ENCODE data around the gene SIRT2. TPM values are rescaled to one million over a fixed set of nuclear protein-coding genes. Genes with fewer than 3 reads are reported as not detected.

The SIRT2 gene
- total RNA-seq, 1 experiment from 2014 or later, result 8.4 TPM

DNA sequence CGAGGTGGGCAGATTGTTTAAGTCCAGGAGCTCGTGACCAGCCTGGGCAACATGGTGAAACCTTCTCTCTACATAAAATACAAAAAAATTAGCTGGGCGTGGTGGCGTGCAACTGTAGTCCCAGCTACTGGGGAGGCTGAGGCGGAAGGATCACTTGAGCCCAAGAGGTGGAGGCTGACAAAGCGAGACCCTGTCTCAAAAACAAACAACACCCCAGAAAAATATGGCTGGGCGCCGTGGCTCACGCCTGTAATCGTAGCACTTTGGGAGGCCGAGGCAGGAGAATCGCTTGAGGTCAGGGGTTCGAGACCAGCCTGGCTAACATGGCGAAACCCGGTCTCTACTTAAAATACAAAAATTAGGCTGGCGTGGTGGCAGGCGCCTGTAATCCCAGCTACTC lies 46.2 kb downstream of the SIRT2 start:
- no peak overlapping the region for H2AK5ac ChIP-seq (ENCODE audit: insufficient read length, low read length)
- no peak overlapping the region for H3T11ph ChIP-seq (ENCODE audit: low read length)
- TF ChIP-seq, protein P1, sequence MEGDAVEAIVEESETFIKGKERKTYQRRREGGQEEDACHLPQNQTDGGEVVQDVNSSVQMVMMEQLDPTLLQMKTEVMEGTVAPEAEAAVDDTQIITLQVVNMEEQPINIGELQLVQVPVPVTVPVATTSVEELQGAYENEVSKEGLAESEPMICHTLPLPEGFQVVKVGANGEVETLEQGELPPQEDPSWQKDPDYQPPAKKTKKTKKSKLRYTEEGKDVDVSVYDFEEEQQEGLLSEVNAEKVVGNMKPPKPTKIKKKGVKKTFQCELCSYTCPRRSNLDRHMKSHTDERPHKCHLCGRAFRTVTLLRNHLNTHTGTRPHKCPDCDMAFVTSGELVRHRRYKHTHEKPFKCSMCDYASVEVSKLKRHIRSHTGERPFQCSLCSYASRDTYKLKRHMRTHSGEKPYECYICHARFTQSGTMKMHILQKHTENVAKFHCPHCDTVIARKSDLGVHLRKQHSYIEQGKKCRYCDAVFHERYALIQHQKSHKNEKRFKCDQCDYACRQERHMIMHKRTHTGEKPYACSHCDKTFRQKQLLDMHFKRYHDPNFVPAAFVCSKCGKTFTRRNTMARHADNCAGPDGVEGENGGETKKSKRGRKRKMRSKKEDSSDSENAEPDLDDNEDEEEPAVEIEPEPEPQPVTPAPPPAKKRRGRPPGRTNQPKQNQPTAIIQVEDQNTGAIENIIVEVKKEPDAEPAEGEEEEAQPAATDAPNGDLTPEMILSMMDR (conservative IDR thresholded peaks at IDR 0.05), result no peak
- H4K8ac ChIP-seq (replicated peaks; ENCODE audit: insufficient read length, low read depth, low read length), result no peak overlapping the region
- Mint-ChIP-seq H3K27me3 (ENCODE audit: low read depth) (peaks cover 5% of the 10 kb centered on the region), H3K4me1 (peaks cover 20 to 27% of the 10 kb centered on the region in 2 experiments), H3K4me3 (peak overlapping the region; percentile 80 to 96), H3K27ac (peak overlapping the region; percentile 90 to 98 (median 96); a peak in 3 of 7 replicates), H3K9me3 (peaks cover 22% of the 10 kb centered on the region in 2 experiments), H3K36me3 (ENCODE audit: insufficient read depth in 1 of 3, low read depth in 3 of 3) (peaks cover 14 to 23% (median 14%) of the 10 kb centered on the region in 3 experiments)
- H3K4me1 ChIP-seq (ENCODE audit: insufficient read depth, low read length), result no peaks in the 10 kb centered on the region
- no peak overlapping the region for H3K23ac ChIP-seq (ENCODE audit: insufficient read length, low read depth, low read length)
- H3K79me1 ChIP-seq (ENCODE audit: insufficient read depth, low read depth, low read length, poor library complexity, severe bottlenecking), result no peaks in the 10 kb centered on the region
- H2BK120ac ChIP-seq (ENCODE audit: low read depth, low read length, poor library complexity, severe bottlenecking), result no peak overlapping the region
- no peak overlapping the region for H2BK15ac ChIP-seq (ENCODE audit: low read depth, low read length)
- H3K79me2 ChIP-seq (ENCODE audit: insufficient read depth, low read length), result peaks cover 9% of the 10 kb centered on the region
- H3K9ac ChIP-seq (ENCODE audit: extremely low read depth, insufficient read length, low read length), result no peak overlapping the region
- H3K23me2 ChIP-seq (ENCODE audit: insufficient read length, low read depth, low read length, poor library complexity, severe bottlenecking), result peaks cover 26% of the 10 kb centered on the region
- no peak overlapping the region for H3K18ac ChIP-seq (ENCODE audit: insufficient read length, low read depth, low read length)
- H2BK5ac ChIP-seq (ENCODE audit: insufficient read length, low read length), result no peak overlapping the region
- no peak for DNase-seq
- no CpG with 5 or more reads among the region's 17 CpGs for WGBS (ENCODE audit: extremely low coverage, insufficient read length, low lambda C conversion rate)
- no peak overlapping the region for H3K56ac ChIP-seq (ENCODE audit: insufficient read length, low read depth, low read length)
- no peak overlapping the region for H4K91ac ChIP-seq (ENCODE audit: insufficient read length, low read depth, low read length)
- H3K27ac ChIP-seq (ENCODE audit: insufficient read length, low read depth, low read length), result no peak overlapping the region
- H4K5ac ChIP-seq (ENCODE audit: insufficient read length, low read depth, low read length), result no peak overlapping the region
- H3K9me3 ChIP-seq (ENCODE audit: control insufficient read depth, low read depth, low read length), result no peaks in the 10 kb centered on the region
- no peaks in the 10 kb centered on the region for H3K27me3 ChIP-seq (ENCODE audit: insufficient read depth, low read length)
- H2AFZ ChIP-seq (ENCODE audit: low read length), result no peak overlapping the region
- no peak overlapping the region for H2BK12ac ChIP-seq (ENCODE audit: insufficient read length, low read depth, low read length)
- no peak overlapping the region for H3K4ac ChIP-seq (ENCODE audit: low read depth, low read length)
- H3K4me2 ChIP-seq (ENCODE audit: insufficient read depth, insufficient read length, low read length), result peak overlapping the region; percentile 86
- no peaks in the 10 kb centered on the region for H4K20me1 ChIP-seq (ENCODE audit: control insufficient read depth, insufficient read depth, insufficient read length)
- H3K14ac ChIP-seq (ENCODE audit: insufficient read depth, low read length), result no peak overlapping the region
- no peak overlapping the region for H2BK20ac ChIP-seq (ENCODE audit: low read depth, low read length, poor library complexity, severe bottlenecking)

Measured in H9 (cell line).